NCI-H774 (cell line): Measurements from ENCODE around the gene CPLANE2.
"Not testable (repeated sequence)": the region's sequence is repeated elsewhere in the genome, so short reads cannot be mapped to it uniquely, and the experiment has no call there.

ENCODE experiments used
- DNase-seq: peaks from one replicate; lab custom pipeline; 2025; lab: John Stamatoyannopoulos, UW

CPLANE2 gene

GRCh38 chr1:16208270-16208987 is 28.6 kb downstream of the CPLANE2 start:
- DNase-seq = no peak

DNA sequence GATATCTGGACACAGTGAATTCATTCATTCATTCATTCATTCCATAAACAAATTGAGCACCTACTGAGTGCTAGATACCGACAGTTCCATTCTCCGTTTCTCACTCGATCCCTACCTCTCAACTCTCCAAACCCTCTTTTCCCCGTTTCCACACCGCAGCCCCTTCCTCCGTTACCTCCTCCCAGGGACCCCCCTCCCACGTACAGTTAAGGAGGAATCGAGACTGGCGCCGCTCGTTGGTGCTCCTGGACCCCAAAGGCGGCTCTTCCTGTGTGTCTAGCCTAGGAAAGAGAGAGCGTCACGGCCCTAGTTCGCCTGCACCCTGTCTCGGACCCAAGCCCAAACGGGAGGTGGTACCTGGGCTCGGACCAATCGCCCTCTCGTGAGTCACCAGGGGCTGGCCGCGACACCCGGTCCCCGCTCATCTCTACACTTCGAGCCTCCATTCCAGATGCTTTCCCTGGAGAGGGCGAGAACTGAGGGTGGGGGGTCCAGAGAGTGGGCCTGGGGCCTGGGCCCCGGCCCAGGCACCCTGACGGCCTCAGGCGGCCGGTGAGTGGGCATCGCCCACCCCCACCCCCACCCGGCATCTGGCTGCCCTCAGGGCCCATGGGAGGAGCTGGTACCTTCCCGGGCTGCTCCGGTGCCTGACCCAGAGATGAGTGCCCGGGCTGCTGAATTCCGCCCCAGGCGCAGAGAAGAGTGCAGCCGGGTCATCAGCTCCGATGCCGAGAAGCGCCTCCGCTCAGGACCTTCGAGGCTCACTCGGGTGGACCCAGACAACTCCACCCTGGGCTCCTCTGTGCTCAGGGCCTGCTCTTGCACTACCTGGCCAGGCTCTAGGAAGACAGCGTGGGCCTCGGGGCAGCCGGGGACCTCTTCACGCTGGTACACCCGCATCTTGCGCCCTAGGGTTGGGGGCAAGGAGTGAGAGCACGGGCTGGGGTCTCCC is 29.4 kb downstream of the CPLANE2 start:
- DNase-seq = no peak

DNA sequence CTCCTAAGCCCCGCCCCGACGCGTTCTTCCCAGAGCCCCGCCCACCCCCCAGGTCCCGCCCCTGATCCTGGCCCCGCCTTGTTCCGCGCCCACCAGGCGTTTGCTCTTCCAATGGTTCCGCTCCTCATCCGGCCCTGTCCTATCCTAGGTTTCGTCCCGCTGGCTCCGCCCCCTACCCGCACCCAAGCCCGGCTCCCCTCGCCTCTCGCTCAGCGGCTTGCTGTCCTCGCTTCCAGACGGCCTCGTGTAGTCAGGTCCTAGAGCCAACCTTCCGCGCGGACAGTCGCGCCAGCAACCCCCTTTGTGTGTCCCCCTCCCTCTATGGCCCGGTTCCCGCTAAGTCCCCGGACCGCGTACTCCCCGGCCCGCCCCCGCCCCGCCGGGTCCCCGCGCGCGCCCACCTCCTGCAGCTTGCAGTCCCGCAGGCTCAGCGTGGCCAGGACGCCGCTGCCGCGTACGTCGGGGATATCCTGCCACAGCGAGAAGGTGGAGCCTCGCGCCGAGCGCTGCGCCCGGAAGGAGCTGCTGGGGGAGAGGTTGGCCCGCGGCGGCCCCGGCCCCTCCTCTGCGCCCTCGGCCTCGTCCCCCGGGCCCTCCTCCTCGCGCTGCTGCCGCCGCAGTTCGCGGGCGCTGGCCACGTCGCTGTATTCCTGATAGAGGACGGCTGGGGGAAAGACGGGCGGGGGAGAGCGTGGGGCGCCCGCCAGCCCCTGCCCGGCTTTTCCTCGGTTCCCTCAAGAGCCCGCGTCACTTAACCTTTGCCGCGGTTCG is 30.3 kb downstream of the CPLANE2 start:
- DNase-seq = peak; percentile 91

- DNase-seq = no peak
Observed at GRCh38 chr1:16205891-16206546, 31.0 kb downstream of the CPLANE2 start.

DNA sequence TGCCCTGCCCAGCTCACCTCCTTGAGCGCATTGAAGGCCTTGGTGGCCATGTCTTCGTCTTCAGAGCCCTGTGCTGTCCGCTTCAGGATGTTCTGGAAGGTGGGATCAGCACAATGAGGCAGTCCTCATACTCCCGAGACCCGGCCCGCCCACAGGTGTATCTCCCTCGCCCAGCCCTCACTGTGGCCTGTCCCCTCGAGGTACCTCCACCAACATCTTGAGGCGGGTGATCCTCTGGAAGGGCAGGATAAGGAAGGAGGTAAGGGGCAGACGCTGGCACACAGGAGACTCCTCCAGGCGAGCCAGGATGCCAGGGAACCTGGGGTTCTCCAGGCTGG is 31.7 kb downstream of the CPLANE2 start:
- no peak for DNase-seq

DNA sequence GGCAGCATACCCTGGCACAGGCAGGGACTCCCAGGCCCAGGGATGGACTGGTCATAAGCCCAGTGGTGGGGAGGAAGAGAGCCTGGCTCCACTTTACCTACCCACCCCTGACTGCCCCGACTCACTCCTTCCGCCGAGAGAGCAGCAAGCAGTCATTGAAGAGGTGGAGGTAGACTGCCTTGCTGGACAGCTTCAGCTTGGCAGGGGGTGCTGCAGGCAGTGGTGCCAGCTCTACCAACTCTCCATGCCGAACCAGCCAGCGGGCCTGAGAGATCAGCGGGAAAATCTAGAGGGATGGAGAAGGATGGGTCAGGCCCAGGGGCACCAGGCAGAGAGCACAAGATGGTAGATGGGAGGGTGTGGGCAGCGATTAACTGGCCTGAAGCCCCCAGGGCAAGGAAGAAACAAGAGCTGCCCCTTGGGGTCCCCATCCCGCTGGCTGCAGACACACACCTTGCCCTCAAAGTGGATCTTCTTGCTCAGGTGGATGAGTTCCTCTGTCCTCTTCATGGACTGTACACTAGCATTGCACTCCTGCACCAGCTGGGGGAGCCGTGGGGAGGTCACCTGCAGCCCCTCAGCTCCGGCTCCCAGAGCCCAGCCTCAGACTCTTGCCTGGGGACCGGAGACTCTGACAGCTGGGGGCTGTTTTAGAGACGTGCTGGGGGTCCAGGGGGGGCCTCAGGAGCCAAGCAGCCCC is 32.2 kb downstream of the CPLANE2 start:
- no peak for DNase-seq

DNA sequence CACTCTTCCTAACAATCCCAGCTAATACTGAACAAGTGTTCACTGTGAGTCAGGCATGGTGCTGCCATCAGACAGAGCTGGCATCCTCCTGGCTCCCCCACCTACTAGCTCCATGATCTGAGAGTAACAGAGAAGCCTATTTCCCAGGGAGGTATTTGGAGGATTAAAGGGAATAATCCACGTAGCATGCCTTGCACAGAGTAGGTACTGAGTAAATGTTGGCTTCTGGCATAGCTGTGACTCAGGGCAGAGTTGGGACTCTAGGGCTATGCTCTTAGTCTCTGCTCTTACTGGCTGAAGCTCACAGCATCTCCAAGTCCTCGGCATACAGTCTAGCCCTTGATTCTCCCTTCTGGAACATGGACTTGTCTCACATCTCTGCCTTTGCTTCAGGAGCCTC is 32.8 kb downstream of the CPLANE2 start:
- no peak for DNase-seq

GRCh38 chr1:16203550-16203949 is 33.4 kb downstream of the CPLANE2 start:
- no peak for DNase-seq

- DNase-seq = no peak
Observed at GRCh38 chr1:16202281-16203210, 34.4 kb downstream of the CPLANE2 start.

GRCh38 chr1:16199700-16200099 is 37.3 kb downstream of the CPLANE2 start:
- no peak for DNase-seq

GRCh38 chr1:16199157-16199501 is 37.9 kb downstream of the CPLANE2 start:
- DNase-seq = no peak

- no peak for DNase-seq
Observed at GRCh38 chr1:16198444-16199156, 38.4 kb downstream of the CPLANE2 start.

- no peak for DNase-seq
Observed at GRCh38 chr1:16196874-16197273, 40.1 kb downstream of the CPLANE2 start.

GRCh38 chr1:16196139-16196538 is 40.8 kb downstream of the CPLANE2 start:
- DNase-seq = not testable (repeated sequence)

- no peak for DNase-seq
Observed at GRCh38 chr1:16195518-16195905, 41.5 kb downstream of the CPLANE2 start.

- DNase-seq = no peak
Observed at GRCh38 chr1:16191916-16192546, 45.0 kb downstream of the CPLANE2 start.

GRCh38 chr1:16191309-16191708 is 45.7 kb downstream of the CPLANE2 start:
- no peak for DNase-seq

- no peak for DNase-seq
Observed at GRCh38 chr1:16189921-16190621, 46.9 kb downstream of the CPLANE2 start.

DNA sequence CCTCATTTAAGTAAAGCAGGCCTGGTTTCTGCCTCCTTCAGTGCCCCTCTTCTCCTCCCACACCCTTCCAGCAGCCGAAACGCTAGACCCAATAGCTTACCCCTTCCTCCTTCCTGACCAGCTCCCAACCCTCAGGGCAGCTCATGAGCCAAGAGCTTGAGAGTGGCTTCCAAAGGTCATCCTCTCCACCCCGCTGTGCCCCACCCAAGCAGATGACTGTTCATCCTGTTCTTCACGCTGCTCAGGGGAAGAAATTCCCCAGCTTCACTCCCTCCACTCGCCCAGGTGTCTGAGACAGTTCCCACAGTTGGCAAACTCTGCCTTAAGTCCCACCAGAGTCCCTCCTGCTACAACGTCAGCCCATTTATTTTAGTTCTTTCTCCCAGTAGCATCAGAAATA is 48.0 kb downstream of the CPLANE2 start:
- no peak for DNase-seq
